H1 (cell line): Measurements from ENCODE around the gene SLC22A23.

Experiments used
- EZH2 ChIP-seq: fragments of 200-600 bp; sonication (generic); IDR thresholded peaks from 2 replicates; pipeline ENCODE4 v1.7.1; 2012; ENCODE audit warnings: low read depth, mild to moderate bottlenecking, moderate library complexity, low read length, inconsistent platforms; ENCODE audit not compliant: severe bottlenecking
- HDAC2 ChIP-seq, 2 experiments: fragments of 300-600 bp in 1 of 2; sonication (generic) in 1 of 2; IDR thresholded peaks; 2 replicates each; pipeline ENCODE4 v1.6.1; 2011 to 2012; ENCODE audit warnings: low read depth in 2 of 2, low read length in 2 of 2, mild to moderate bottlenecking in 2 of 2, moderate library complexity in 2 of 2, borderline replicate concordance in 1 of 2, inconsistent platforms in 1 of 2
- POLR2A ChIP-seq, 2 experiments: IDR thresholded peaks; 1 replicate in 1 of 2; 2 replicates in 1 of 2; pipeline ENCODE4 v1.6.1; 2011; ENCODE audit warnings: low read depth in 2 of 2, low read length in 2 of 2, mild to moderate bottlenecking in 2 of 2; ENCODE audit errors: control extremely low read depth in 1 of 2
- RBBP5 ChIP-seq: IDR thresholded peaks from 2 replicates; pipeline ENCODE4 v1.7.1; 2012; ENCODE audit warnings: low read depth, mild to moderate bottlenecking, inconsistent platforms, low read length, moderate library complexity, borderline replicate concordance

GRCh38 chr6:3323696-3324261 lies 133.1 kb downstream of the SLC22A23 start:
- TF ChIP-seq HDAC2 (IDR thresholded peaks at IDR 0.05; ENCODE audit: borderline replicate concordance in 1 of 2, low read depth in 2 of 2, low read length in 2 of 2), result no peak
- no peak for TF ChIP-seq RBBP5
- TF ChIP-seq EZH2, result no peak
- TF ChIP-seq POLR2A (IDR thresholded peaks at IDR 0.05; ENCODE audit: control extremely low read depth in 1 of 2, low read depth in 2 of 2, low read length in 2 of 2), result no peak
